ENCODE data around the gene PM20D1. TPM values are rescaled to one million over a fixed set of nuclear protein-coding genes. Genes with fewer than 3 reads are reported as not detected.

Gene PM20D1
- total RNA-seq, 1 experiment from 2014 or later = 0.37 TPM

GRCh38 chr1:205843036-205843859 is 6.7 kb downstream of the PM20D1 start:
- TF ChIP-seq ATF6 (CRISPR knock-in tag; IDR thresholded peaks at IDR 0.05) (no peak), SP1 (CRISPR knock-in tag; conservative IDR thresholded peaks at IDR 0.05) (no peak), OVOL2 (CRISPR knock-in tag; IDR thresholded peaks at IDR 0.05; ENCODE audit: borderline replicate concordance) (no peak), NR1H2 (CRISPR knock-in tag; IDR thresholded peaks at IDR 0.05) (no peak), JAZF1 (CRISPR knock-in tag; IDR thresholded peaks at IDR 0.05) (no peak), ZNF416 (CRISPR knock-in tag; IDR thresholded peaks at IDR 0.05) (no peak), GABPB1 (CRISPR knock-in tag; IDR thresholded peaks at IDR 0.05) (no peak), NFYB (CRISPR knock-in tag; conservative IDR thresholded peaks at IDR 0.05; ENCODE audit: low read depth) (no peak), GRHL2 (CRISPR knock-in tag; IDR thresholded peaks at IDR 0.05; ENCODE audit: insufficient replicate concordance, severe bottlenecking) (no peak), ATF1 (CRISPR knock-in tag; IDR thresholded peaks at IDR 0.05) (no peak), USF2 (CRISPR knock-in tag; IDR thresholded peaks at IDR 0.05) (no peak), MLX (CRISPR knock-in tag; IDR thresholded peaks at IDR 0.05) (no peak), NFATC4 (CRISPR knock-in tag; IDR thresholded peaks at IDR 0.05) (no peak), MYBL2 (CRISPR knock-in tag; IDR thresholded peaks at IDR 0.05) (no peak), CREB1 (CRISPR knock-in tag; IDR thresholded peaks at IDR 0.05) (no peak)
- ChIA-PET CTCF (interaction anchor here (1.4 kb wide), 1 partner anchor 33 kb away, joined by 6 read pairs; no protein-coding TSS in a partner anchor), POLR2A (no interaction called here)
- Mint-ChIP-seq H3K27me3 (ENCODE audit: low read depth) (peaks cover 17% of the 10 kb centered on the region), H3K9me3 (no peaks in the 10 kb centered on the region), H3K36me3 (no peaks in the 10 kb centered on the region), H3K4me3 (no peak overlapping the region), H3K27ac (no peak overlapping the region), H3K4me1 (peaks cover 7% of the 10 kb centered on the region)
- DNase-seq (ENCODE audit: low spot score) (no peak), ATAC-seq (no peak)

- DNase-seq (ENCODE audit: low spot score) (no peak), ATAC-seq (no peak)
- CTCF ChIA-PET = interaction anchor here (1.4 to 1.6 kb wide), 2 partner anchors 32 to 135 kb away, joined by 5 to 6 read pairs; no protein-coding TSS in a partner anchor
- peaks cover 7% of the 10 kb centered on the region for H3K4me1 Mint-ChIP-seq
- H3K9me3 Mint-ChIP-seq = no peaks in the 10 kb centered on the region
- H3K27me3 Mint-ChIP-seq (ENCODE audit: low read depth) = peaks cover 13% of the 10 kb centered on the region
- no peak overlapping the region for H3K27ac Mint-ChIP-seq
- H3K36me3 Mint-ChIP-seq = no peaks in the 10 kb centered on the region
- POLR2A ChIA-PET = no interaction called here
- H3K4me3 Mint-ChIP-seq = no peak overlapping the region
- no peak for TF ChIP-seq MXD4 (CRISPR knock-in tag; IDR thresholded peaks at IDR 0.05; ENCODE audit: borderline replicate concordance)
- TF ChIP-seq KAT7 (CRISPR knock-in tag; IDR thresholded peaks at IDR 0.05; ENCODE audit: borderline replicate concordance) = no peak
- no peak for TF ChIP-seq NFYB (CRISPR knock-in tag; conservative IDR thresholded peaks at IDR 0.05; ENCODE audit: low read depth)
- no peak for TF ChIP-seq PRDM15 (CRISPR knock-in tag; IDR thresholded peaks at IDR 0.05)
- no peak for TF ChIP-seq HMGA2 (CRISPR knock-in tag; IDR thresholded peaks at IDR 0.05)
- no peak for TF ChIP-seq NFATC4 (CRISPR knock-in tag; IDR thresholded peaks at IDR 0.05)
- TF ChIP-seq AR (CRISPR knock-in tag; IDR thresholded peaks at IDR 0.05) = no peak
- no peak for TF ChIP-seq USF2 (CRISPR knock-in tag; IDR thresholded peaks at IDR 0.05)
- no peak for TF ChIP-seq RELA (CRISPR knock-in tag; IDR thresholded peaks at IDR 0.05; ENCODE audit: borderline replicate concordance)
- no peak for TF ChIP-seq FOXP1 (CRISPR knock-in tag; IDR thresholded peaks at IDR 0.05; ENCODE audit: borderline replicate concordance)
Observed at GRCh38 chr1:205842229-205842628, 7.7 kb downstream of the PM20D1 start.

All from WTC11 (cell line).